ENCODE results near the gene PTPRF. TPM values are rescaled to one million over a fixed set of nuclear protein-coding genes. Genes with fewer than 3 reads are reported as not detected.
"Not testable (repeated sequence)": the region's sequence is repeated elsewhere in the genome, so short reads cannot be mapped to it uniquely, and the experiment has no call there.

PTPRF gene
- total RNA-seq, 1 donor from 2014 or later: 2.9 TPM

GRCh38 chr1:43547538-43548072, 16.9 kb downstream of the PTPRF start:
- H3K27ac ChIP-seq (replicated peaks): no peak overlapping the region
- intact Hi-C loops (cut with micrococcal nuclease): no loop called here
- TF ChIP-seq CTCF (IDR thresholded peaks at IDR 0.05; ENCODE audit: borderline replicate concordance): no peak
- H3K9me3 ChIP-seq (replicated peaks): no peaks in the 10 kb centered on the region
- no peaks in the 10 kb centered on the region for H3K36me3 ChIP-seq
- no peak for DNase-seq
- H3K27me3 ChIP-seq (ENCODE audit: low read depth): no peaks in the 10 kb centered on the region
- no peak overlapping the region for H3K4me3 ChIP-seq
- H3K4me1 ChIP-seq: peaks cover 13% of the 10 kb centered on the region

- Histone ChIP-seq H3K9me3 (replicated peaks) (no peaks in the 10 kb centered on the region), H3K4me3 (no peak overlapping the region), H3K27ac (replicated peaks) (no peak overlapping the region), H3K4me1 (peaks cover 13% of the 10 kb centered on the region), H3K27me3 (ENCODE audit: low read depth) (no peaks in the 10 kb centered on the region), H3K36me3 (no peaks in the 10 kb centered on the region)
- TF ChIP-seq CTCF (IDR thresholded peaks at IDR 0.05; ENCODE audit: borderline replicate concordance): no peak
- DNase-seq: no peak
- intact Hi-C loops (cut with micrococcal nuclease): no loop called here
These were observed 17.9 kb downstream of the PTPRF start for GRCh38 chr1:43548285-43549271.

- not testable (repeated sequence) for H3K27ac ChIP-seq (replicated peaks)
- H3K4me1 ChIP-seq: peaks cover 13% of the 10 kb centered on the region
These were observed 18.7 kb downstream of the PTPRF start for GRCh38 chr1:43549394-43549793.

GRCh38 chr1:43549921-43550597, 19.4 kb downstream of the PTPRF start:
- H3K9me3 ChIP-seq (replicated peaks): no peaks in the 10 kb centered on the region
- no peak overlapping the region for H3K27ac ChIP-seq (replicated peaks)
- intact Hi-C loops (cut with micrococcal nuclease): no loop called here
- H3K4me1 ChIP-seq: peaks cover 13% of the 10 kb centered on the region
- no peak for TF ChIP-seq CTCF (IDR thresholded peaks at IDR 0.05; ENCODE audit: borderline replicate concordance)
- DNase-seq: peak; percentile 28
- H3K4me3 ChIP-seq: peak overlapping the region; percentile 54
- H3K27me3 ChIP-seq (ENCODE audit: low read depth): no peaks in the 10 kb centered on the region
- no peaks in the 10 kb centered on the region for H3K36me3 ChIP-seq

More at GRCh38 chr1:43549394-43549793, 18.7 kb downstream of the PTPRF start:
- H3K4me3 ChIP-seq; intact Hi-C loops (cut with micrococcal nuclease); H3K36me3 ChIP-seq; DNase-seq; H3K27me3 ChIP-seq (ENCODE audit: low read depth); H3K9me3 ChIP-seq (replicated peaks): not testable (repeated sequence)

GRCh38 chr1:43550598-43551246, 20.0 kb downstream of the PTPRF start:
- no peaks in the 10 kb centered on the region for H3K36me3 ChIP-seq
- H3K4me3 ChIP-seq: peak overlapping the region; percentile 54
- peaks cover 13% of the 10 kb centered on the region for H3K4me1 ChIP-seq
- H3K27ac ChIP-seq (replicated peaks): no peak overlapping the region
- no peaks in the 10 kb centered on the region for H3K9me3 ChIP-seq (replicated peaks)
- intact Hi-C loops (cut with micrococcal nuclease): no loop called here
- H3K27me3 ChIP-seq (ENCODE audit: low read depth): no peaks in the 10 kb centered on the region
- DNase-seq: no peak
- TF ChIP-seq CTCF (IDR thresholded peaks at IDR 0.05; ENCODE audit: borderline replicate concordance): no peak
